Ovary (tissue), 3 donors: ENCODE results near the gene PLXNA3.

Experiments used
- POLR2A ChIP-seq: fragments of 450-650 bp; IDR thresholded peaks from one replicate; pipeline ENCODE4 v1.6.1; 2017; ENCODE audit warnings: antibody characterized with exemption, mild to moderate bottlenecking, moderate library complexity
- TF ChIP-seq, protein P1 (sequence below), 3 donors: fragments of 450-650 bp in 2 of 3; fragments of 200-600 bp in 1 of 3; IDR thresholded peaks; one replicate each; pipeline versions ENCODE4 v1.5.1 to v1.8.0; 2016 to 2022; ENCODE audit warnings: antibody characterized with exemption in 3 of 3, mild to moderate bottlenecking in 1 of 3
- donor health status: DM: no; HTN: no; CAD: no.

DNA sequence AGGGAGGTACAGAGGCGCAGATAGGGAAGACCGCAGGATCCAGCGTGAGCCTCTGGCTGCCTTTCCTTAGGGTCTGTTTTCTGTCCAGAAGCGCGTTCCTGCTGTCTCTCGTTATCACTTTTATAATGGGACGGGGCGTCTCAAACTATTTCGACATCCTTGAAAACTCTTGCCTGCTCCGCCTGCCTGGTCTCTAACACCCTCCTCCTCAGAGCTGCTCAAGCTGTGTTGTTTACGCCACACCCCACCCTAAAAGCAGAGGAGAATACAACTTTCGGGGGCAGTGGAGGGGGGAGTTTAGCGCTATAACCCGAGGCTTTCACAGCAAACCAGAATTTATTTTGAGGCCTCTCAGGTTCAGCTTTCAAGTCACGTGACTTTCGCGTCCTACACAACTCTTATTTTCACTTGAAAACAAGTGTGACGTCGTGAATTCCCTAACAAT is 58.6 kb downstream of the PLXNA3 start:
- TF ChIP-seq, protein P1, sequence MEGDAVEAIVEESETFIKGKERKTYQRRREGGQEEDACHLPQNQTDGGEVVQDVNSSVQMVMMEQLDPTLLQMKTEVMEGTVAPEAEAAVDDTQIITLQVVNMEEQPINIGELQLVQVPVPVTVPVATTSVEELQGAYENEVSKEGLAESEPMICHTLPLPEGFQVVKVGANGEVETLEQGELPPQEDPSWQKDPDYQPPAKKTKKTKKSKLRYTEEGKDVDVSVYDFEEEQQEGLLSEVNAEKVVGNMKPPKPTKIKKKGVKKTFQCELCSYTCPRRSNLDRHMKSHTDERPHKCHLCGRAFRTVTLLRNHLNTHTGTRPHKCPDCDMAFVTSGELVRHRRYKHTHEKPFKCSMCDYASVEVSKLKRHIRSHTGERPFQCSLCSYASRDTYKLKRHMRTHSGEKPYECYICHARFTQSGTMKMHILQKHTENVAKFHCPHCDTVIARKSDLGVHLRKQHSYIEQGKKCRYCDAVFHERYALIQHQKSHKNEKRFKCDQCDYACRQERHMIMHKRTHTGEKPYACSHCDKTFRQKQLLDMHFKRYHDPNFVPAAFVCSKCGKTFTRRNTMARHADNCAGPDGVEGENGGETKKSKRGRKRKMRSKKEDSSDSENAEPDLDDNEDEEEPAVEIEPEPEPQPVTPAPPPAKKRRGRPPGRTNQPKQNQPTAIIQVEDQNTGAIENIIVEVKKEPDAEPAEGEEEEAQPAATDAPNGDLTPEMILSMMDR (IDR thresholded peaks at IDR 0.05) = no peak
- TF ChIP-seq POLR2A = no peak
